Measurements from ENCODE around the gene SLC4A3.

The SLC4A3 gene

DNA sequence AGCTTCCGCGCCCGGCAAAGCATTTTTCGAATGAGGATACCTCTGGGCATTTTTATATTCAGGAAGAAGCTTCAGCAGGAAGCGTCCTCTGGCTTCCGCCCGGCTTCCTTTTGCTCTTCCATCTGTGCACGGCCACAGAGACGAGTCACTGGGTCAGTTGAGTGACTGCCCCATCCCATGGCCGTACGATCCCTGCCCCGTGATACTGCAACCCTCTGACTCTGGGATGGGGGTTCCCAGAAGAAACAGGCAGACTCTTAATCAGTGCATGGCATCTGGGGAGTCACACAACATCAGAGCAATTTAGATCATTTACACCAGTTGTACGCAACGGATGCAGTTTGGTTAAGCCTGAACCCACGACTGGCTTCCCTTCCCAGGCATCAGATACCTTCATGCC is 40.9 kb downstream of the SLC4A3 start:
- H3K4me3 ChIP-seq (ENCODE audit: low read length) = no peak overlapping the region
- no peak overlapping the region for H2AFZ ChIP-seq (ENCODE audit: low read depth, low read length)
- H3K4me1 ChIP-seq (ENCODE audit: low read length) = no peaks in the 10 kb centered on the region
- no peak overlapping the region for H3K4me2 ChIP-seq (ENCODE audit: low read length)
- no peaks in the 10 kb centered on the region; the same call in 1 of the 2 replicates for H3K27me3 ChIP-seq (ENCODE audit: low read depth, low read length)
- no peak overlapping the region for H3K27ac ChIP-seq (ENCODE audit: low read length)
- H3K36me3 ChIP-seq (replicated peaks; ENCODE audit: low read depth, low read length) = no peaks in the 10 kb centered on the region
- no peaks in the 10 kb centered on the region for H4K20me1 ChIP-seq (ENCODE audit: insufficient read depth, low read length)
- TF ChIP-seq, protein P1, sequence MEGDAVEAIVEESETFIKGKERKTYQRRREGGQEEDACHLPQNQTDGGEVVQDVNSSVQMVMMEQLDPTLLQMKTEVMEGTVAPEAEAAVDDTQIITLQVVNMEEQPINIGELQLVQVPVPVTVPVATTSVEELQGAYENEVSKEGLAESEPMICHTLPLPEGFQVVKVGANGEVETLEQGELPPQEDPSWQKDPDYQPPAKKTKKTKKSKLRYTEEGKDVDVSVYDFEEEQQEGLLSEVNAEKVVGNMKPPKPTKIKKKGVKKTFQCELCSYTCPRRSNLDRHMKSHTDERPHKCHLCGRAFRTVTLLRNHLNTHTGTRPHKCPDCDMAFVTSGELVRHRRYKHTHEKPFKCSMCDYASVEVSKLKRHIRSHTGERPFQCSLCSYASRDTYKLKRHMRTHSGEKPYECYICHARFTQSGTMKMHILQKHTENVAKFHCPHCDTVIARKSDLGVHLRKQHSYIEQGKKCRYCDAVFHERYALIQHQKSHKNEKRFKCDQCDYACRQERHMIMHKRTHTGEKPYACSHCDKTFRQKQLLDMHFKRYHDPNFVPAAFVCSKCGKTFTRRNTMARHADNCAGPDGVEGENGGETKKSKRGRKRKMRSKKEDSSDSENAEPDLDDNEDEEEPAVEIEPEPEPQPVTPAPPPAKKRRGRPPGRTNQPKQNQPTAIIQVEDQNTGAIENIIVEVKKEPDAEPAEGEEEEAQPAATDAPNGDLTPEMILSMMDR (IDR thresholded peaks at IDR 0.05; ENCODE audit: low read depth, low read length) = no peak
- TF ChIP-seq EZH2phosphoT487 (IDR thresholded peaks at IDR 0.05; ENCODE audit: low read depth) = no peak
- H3K79me2 ChIP-seq (ENCODE audit: low read length) = no peaks in the 10 kb centered on the region
- H3K9ac ChIP-seq (ENCODE audit: low read length) = no peak overlapping the region
- H3K9me3 ChIP-seq (ENCODE audit: insufficient read depth, low read length) = no peaks in the 10 kb centered on the region

DNA sequence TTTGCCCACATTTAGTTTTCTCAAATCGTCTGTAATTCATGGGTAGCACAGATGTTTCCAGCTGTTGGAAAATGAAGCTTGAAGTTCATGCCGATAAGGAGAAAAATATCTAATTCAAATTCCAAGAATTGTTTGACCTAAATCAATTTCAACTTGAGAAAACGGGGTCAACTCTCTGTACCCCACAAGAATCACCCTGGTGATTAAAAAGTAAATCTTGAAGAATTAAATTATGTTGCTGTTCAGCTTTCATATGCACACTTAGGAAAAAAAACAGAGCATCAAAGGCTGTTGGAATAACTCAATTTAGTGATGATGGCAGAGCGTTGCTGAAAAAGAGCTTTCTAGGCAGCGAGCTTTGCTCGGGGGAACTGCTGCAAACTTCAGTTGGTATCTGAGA is 43.0 kb downstream of the SLC4A3 start:
- Histone ChIP-seq H3K4me3 (ENCODE audit: low read length) (no peak overlapping the region), H3K27ac (ENCODE audit: low read length) (no peak overlapping the region), H3K9me3 (ENCODE audit: insufficient read depth, low read length) (no peaks in the 10 kb centered on the region), H3K4me1 (ENCODE audit: low read length) (no peaks in the 10 kb centered on the region), H4K20me1 (ENCODE audit: insufficient read depth, low read length) (no peaks in the 10 kb centered on the region), H3K36me3 (replicated peaks; ENCODE audit: low read depth, low read length) (no peaks in the 10 kb centered on the region), H2AFZ (ENCODE audit: low read depth, low read length) (no peak overlapping the region), H3K9ac (ENCODE audit: low read length) (no peak overlapping the region), H3K27me3 (ENCODE audit: low read depth, low read length) (peaks cover 9% of the 10 kb centered on the region), H3K4me2 (ENCODE audit: low read length) (no peak overlapping the region), H3K79me2 (ENCODE audit: low read length) (no peaks in the 10 kb centered on the region)
- TF ChIP-seq EZH2phosphoT487 (IDR thresholded peaks at IDR 0.05; ENCODE audit: low read depth) = no peak
- TF ChIP-seq, protein P1 (IDR thresholded peaks at IDR 0.05; ENCODE audit: low read depth, low read length) = no peak

DNA sequence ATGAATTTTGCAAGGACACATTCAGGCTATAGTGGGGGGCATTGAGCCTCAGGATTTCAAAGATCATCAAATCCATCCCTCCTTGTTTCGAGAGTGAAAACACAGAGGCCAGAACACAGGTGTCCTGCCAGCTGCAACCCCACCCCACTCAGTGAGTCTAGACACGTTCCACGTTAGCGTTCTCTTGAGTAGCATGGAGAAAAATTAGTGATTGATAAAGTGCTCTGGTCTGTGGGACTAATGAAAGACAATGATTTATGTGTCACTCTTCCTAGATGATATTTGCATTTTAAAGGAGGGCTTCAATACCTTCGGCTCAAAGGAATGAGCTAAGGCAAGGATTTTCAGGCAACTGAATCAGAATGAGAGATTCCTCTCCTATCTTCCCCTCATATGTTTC is 43.8 kb downstream of the SLC4A3 start:
- Histone ChIP-seq H4K20me1 (ENCODE audit: insufficient read depth, low read length) (no peaks in the 10 kb centered on the region), H3K27ac (ENCODE audit: low read length) (no peak overlapping the region), H3K9ac (ENCODE audit: low read length) (no peak overlapping the region), H2AFZ (ENCODE audit: low read depth, low read length) (no peak overlapping the region), H3K36me3 (replicated peaks; ENCODE audit: low read depth, low read length) (no peaks in the 10 kb centered on the region), H3K4me3 (ENCODE audit: low read length) (no peak overlapping the region), H3K27me3 (ENCODE audit: low read depth, low read length) (peaks cover 9% of the 10 kb centered on the region), H3K4me1 (ENCODE audit: low read length) (no peaks in the 10 kb centered on the region), H3K79me2 (ENCODE audit: low read length) (no peaks in the 10 kb centered on the region), H3K4me2 (ENCODE audit: low read length) (no peak overlapping the region), H3K9me3 (ENCODE audit: insufficient read depth, low read length) (no peaks in the 10 kb centered on the region)
- TF ChIP-seq, protein P1 (IDR thresholded peaks at IDR 0.05; ENCODE audit: low read depth, low read length) = no peak
- TF ChIP-seq EZH2phosphoT487 (IDR thresholded peaks at IDR 0.05; ENCODE audit: low read depth) = no peak

DNA sequence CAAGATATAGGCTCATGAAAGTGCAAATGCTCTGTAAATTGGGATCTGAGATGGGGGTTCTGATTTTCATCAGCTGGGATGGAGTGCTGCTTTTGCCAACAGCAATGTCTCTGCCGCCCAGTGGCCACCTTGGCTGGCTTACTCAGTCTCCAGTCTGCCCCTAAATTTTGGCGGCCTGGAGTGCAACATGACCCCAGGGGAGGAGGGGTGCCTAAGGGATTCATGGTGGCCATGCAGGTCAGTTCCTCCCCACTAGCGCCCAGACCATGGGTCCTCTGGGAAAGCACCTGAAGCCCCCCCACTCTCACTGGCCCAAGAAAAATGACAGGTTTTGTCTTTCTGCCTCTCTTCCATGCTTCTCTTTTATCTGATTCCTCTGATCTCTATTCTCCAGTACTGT is 45.0 kb downstream of the SLC4A3 start:
- H3K9me3 ChIP-seq (ENCODE audit: insufficient read depth, low read length) = no peaks in the 10 kb centered on the region
- H3K9ac ChIP-seq (ENCODE audit: low read length) = no peak overlapping the region
- no peak for TF ChIP-seq EZH2phosphoT487 (IDR thresholded peaks at IDR 0.05; ENCODE audit: low read depth)
- TF ChIP-seq, protein P1 (IDR thresholded peaks at IDR 0.05; ENCODE audit: low read depth, low read length) = no peak
- H3K4me2 ChIP-seq (ENCODE audit: low read length) = no peak overlapping the region
- H3K27ac ChIP-seq (ENCODE audit: low read length) = no peak overlapping the region
- no peak overlapping the region for H3K4me3 ChIP-seq (ENCODE audit: low read length)
- no peaks in the 10 kb centered on the region for H3K79me2 ChIP-seq (ENCODE audit: low read length)
- H3K36me3 ChIP-seq (replicated peaks; ENCODE audit: low read depth, low read length) = no peaks in the 10 kb centered on the region
- H4K20me1 ChIP-seq (ENCODE audit: insufficient read depth, low read length) = no peaks in the 10 kb centered on the region
- no peak overlapping the region for H2AFZ ChIP-seq (ENCODE audit: low read depth, low read length)
- no peaks in the 10 kb centered on the region for H3K4me1 ChIP-seq (ENCODE audit: low read length)
- H3K27me3 ChIP-seq (ENCODE audit: low read depth, low read length) = peaks cover 9% of the 10 kb centered on the region

Measured in OCI-LY3 (cell line).